ENCODE measurements around the gene TTC34. TPM values are rescaled to one million over a fixed set of nuclear protein-coding genes. Genes with fewer than 3 reads are reported as not detected.

Gene TTC34
- total RNA-seq, 2 experiments from 2014 or later = 0.79 to 0.81 TPM

DNA sequence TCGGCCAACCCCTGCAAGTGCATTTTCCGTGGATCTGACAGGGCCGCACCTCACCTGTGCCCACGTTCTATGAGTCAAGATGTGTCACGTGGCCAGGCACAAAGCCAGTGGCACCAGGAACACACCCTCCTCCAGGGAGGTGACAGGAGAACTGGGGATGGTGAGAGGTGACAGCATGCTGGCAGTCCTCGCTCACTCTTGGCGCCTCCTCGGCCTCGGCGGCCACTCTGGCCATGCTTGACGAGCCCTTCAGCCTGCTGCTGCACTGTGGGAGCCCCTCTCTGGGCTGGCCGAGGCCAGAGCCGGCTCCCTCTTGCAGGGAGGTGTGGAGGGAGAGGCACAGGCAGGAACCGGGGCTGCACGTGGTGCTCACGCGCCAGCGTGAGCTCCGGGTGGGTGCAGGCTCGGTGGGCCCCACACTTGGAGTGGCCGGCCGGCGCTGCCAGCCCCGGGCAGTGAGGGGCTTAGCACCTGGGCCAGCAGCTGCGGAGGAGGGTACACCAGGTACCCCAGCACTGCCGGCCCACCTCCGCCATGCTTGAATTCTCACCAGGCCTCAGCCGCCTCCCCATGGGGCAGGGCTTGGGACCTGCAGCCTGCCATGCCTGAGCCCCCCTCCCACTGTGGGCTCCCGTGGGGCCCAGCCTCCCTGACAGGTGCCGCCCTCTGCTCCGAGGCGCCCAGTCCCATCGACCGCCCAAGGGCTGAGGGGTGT is 11.6 kb upstream of the TTC34 start:
- no peaks in the 10 kb centered on the region for H3K4me1 Mint-ChIP-seq (ENCODE audit: low read depth)
- no peaks in the 10 kb centered on the region for H3K9me3 Mint-ChIP-seq
- ATAC-seq (no peak), DNase-seq (no peak)
- CTCF ChIA-PET = no interaction called here
- H3K36me3 Mint-ChIP-seq (ENCODE audit: low read depth) = no peaks in the 10 kb centered on the region
- POLR2A ChIA-PET = no interaction called here
- H3K27ac Mint-ChIP-seq = no peak overlapping the region
- H3K4me3 Mint-ChIP-seq = no peak overlapping the region
- intact Hi-C loops (cut with micrococcal nuclease) = no loop called here
- H3K27me3 Mint-ChIP-seq = no peaks in the 10 kb centered on the region
- TF ChIP-seq CTCF (IDR thresholded peaks at IDR 0.05) = no peak

- ATAC-seq (no peak), DNase-seq (no peak)
- no peaks in the 10 kb centered on the region for H3K36me3 Mint-ChIP-seq (ENCODE audit: low read depth)
- H3K27ac Mint-ChIP-seq = no peak overlapping the region
- intact Hi-C loops (cut with micrococcal nuclease) = no loop called here
- no peaks in the 10 kb centered on the region for H3K9me3 Mint-ChIP-seq
- ChIA-PET POLR2A (no interaction called here), CTCF (no interaction called here)
- no peak for TF ChIP-seq CTCF (IDR thresholded peaks at IDR 0.05)
- peaks cover under 1% of the 10 kb centered on the region for H3K27me3 Mint-ChIP-seq
- H3K4me1 Mint-ChIP-seq (ENCODE audit: low read depth) = no peaks in the 10 kb centered on the region
- no peak overlapping the region for H3K4me3 Mint-ChIP-seq
These were observed 10.6 kb upstream of the TTC34 start for GRCh38 chr1:2812136-2812535.

DNA sequence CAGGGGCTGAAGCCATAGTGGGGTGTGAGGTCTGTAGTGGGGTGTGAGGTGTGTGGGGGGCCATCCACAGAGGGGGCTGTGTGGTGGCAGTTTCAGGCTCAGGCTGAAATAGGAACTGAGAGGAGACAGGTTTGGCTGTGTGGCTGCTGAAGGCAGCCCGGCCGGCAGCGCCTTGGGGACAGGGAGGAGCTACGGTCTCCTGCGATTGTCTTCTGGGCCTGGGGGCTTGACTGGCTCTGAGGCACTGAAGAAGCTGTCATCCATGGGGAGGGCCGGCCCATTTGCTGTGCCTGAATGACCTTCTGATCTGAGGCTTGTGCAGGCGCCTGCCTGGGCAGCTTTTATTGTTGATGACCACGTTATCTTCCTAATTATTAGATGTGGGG is 10.0 kb upstream of the TTC34 start:
- Mint-ChIP-seq H3K4me1 (ENCODE audit: low read depth) (no peaks in the 10 kb centered on the region), H3K27ac (no peak overlapping the region), H3K27me3 (peaks cover 2% of the 10 kb centered on the region), H3K9me3 (no peaks in the 10 kb centered on the region), H3K4me3 (no peak overlapping the region), H3K36me3 (ENCODE audit: low read depth) (no peaks in the 10 kb centered on the region)
- ChIA-PET POLR2A (no interaction called here), CTCF (no interaction called here)
- no peak for ATAC-seq
- no peak for TF ChIP-seq CTCF (IDR thresholded peaks at IDR 0.05)
- intact Hi-C loops (cut with micrococcal nuclease) = no loop called here
- DNase-seq = no peak

GRCh38 chr1:2810899-2811532 is 9.5 kb upstream of the TTC34 start:
- H3K4me1 Mint-ChIP-seq (ENCODE audit: low read depth) = no peaks in the 10 kb centered on the region
- ChIA-PET CTCF (no interaction called here), POLR2A (no interaction called here)
- H3K4me3 Mint-ChIP-seq = no peak overlapping the region
- peaks cover 2% of the 10 kb centered on the region for H3K27me3 Mint-ChIP-seq
- ATAC-seq = no peak
- H3K9me3 Mint-ChIP-seq = no peaks in the 10 kb centered on the region
- H3K27ac Mint-ChIP-seq = no peak overlapping the region
- TF ChIP-seq CTCF (IDR thresholded peaks at IDR 0.05) = no peak
- intact Hi-C loops (cut with micrococcal nuclease) = no loop called here
- no peak for DNase-seq
- no peaks in the 10 kb centered on the region for H3K36me3 Mint-ChIP-seq (ENCODE audit: low read depth)

DNA sequence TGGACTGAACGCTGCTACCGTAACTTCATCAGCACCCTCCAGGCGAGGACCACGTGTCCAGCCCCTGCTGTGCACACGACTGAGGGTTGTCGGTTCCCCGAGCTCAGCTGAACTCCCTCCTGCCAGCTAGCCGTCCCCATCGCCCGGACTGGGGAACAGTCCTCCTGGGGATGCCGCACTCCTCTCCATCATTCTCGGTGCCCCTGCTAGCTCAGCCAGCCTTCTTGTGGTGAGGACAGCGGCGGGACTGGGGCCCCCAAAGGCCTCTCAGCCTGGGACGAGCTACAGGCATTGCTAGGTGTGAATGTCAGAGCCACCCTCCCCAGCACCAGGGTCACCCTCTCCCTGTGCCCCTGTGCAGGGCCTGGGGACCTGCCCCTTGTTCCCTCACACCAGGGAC is 8.8 kb upstream of the TTC34 start:
- ATAC-seq (no peak), DNase-seq (no peak)
- no peaks in the 10 kb centered on the region for H3K4me1 Mint-ChIP-seq (ENCODE audit: low read depth)
- no peak overlapping the region for H3K4me3 Mint-ChIP-seq
- H3K27me3 Mint-ChIP-seq = peaks cover 2% of the 10 kb centered on the region
- CTCF ChIA-PET = no interaction called here
- intact Hi-C loops (cut with micrococcal nuclease) = no loop called here
- H3K36me3 Mint-ChIP-seq (ENCODE audit: low read depth) = no peaks in the 10 kb centered on the region
- no peaks in the 10 kb centered on the region for H3K9me3 Mint-ChIP-seq
- POLR2A ChIA-PET = no interaction called here
- no peak overlapping the region for H3K27ac Mint-ChIP-seq
- no peak for TF ChIP-seq CTCF (IDR thresholded peaks at IDR 0.05)
